Kidney (tissue), 14 donors: Measurements from ENCODE around the gene BSX. TPM values are rescaled to one million over a fixed set of nuclear protein-coding genes. Genes with fewer than 3 reads are reported as not detected.

Source experiments
- DNase-seq, 5 donors: peaks; one replicate each; pipeline ENCODE4 v3.0.0-alpha.2; 2013 to 2020
- FAIRE-seq: peaks from 2 replicates; lab custom pipeline; 2012; peaks lifted over from hg19 to GRCh38; lab: Jason Lieb, UNC
- H3K27ac ChIP-seq, 2 donors: one replicate each; pipeline ENCODE4 v1.7.0; 2013; ENCODE audit warnings: low read depth in 2 of 2, low read length in 2 of 2, inconsistent platforms in 1 of 2
- H3K27me3 ChIP-seq: one replicate; pipeline ENCODE4 v1.7.1; 2013; ENCODE audit warnings: low read length, inconsistent platforms; ENCODE audit not compliant: control insufficient read depth, insufficient read depth
- H3K36me3 ChIP-seq, 3 donors: one replicate each; pipeline versions ENCODE4 v1.7.0 to v1.7.1; 2013; ENCODE audit warnings: low read length in 3 of 3, control low read depth in 1 of 3, inconsistent platforms in 1 of 3; ENCODE audit not compliant: insufficient read depth in 3 of 3, control insufficient read depth in 2 of 3
- H3K4me1 ChIP-seq, 3 donors: one replicate each; pipeline versions ENCODE4 v1.7.0 to v1.7.1; 2013; ENCODE audit warnings: low read length in 3 of 3, inconsistent platforms in 1 of 3, low read depth in 1 of 3; ENCODE audit not compliant: control insufficient read depth in 2 of 3, insufficient read depth in 2 of 3
- H3K4me3 ChIP-seq, 3 donors: one replicate each; pipeline versions ENCODE4 v1.7.0 to v1.8.1; 2013; ENCODE audit warnings: low read length in 3 of 3, control low read depth in 1 of 3, inconsistent platforms in 1 of 3
- H3K9ac ChIP-seq, 3 donors: one replicate each; pipeline versions ENCODE4 v1.7.0 to v1.7.1; 2013; ENCODE audit warnings: low read length in 3 of 3, control low read depth in 1 of 3, inconsistent platforms in 1 of 3
- H3K9me3 ChIP-seq, 3 donors: one replicate each; pipeline versions ENCODE4 v1.7.0 to v1.7.1; 2013; ENCODE audit warnings: low read length in 3 of 3, control low read depth in 1 of 3, inconsistent platforms in 1 of 3; ENCODE audit not compliant: control insufficient read depth in 2 of 3, insufficient read depth in 1 of 3
- intact Hi-C: fragments of 100-400 bp; cut with DNase I; formaldehyde crosslinking; loops from one replicate; pipeline ENCODE4 v1.11.1; 2022
- polyA plus RNA-seq: library from polyadenylated mRNA; stranded (reverse); fragments of 350-450 nt; fragmentation: Illumina TruSeq; extraction: RNeasy Lipid Tissue Mini Kit (QIAGEN cat#74804); gene quantifications from one replicate; pipeline ENCODE4 v1.2.3, GENCODE V29; 2014; ENCODE audit warnings: low read depth, low replicate concordance; ENCODE audit not compliant: insufficient read depth
- total RNA-seq: library from RNA; stranded (reverse); fragmentation: NEBNext Ultra II Directional; extraction: Animal tissue kit (Norgen Biotek cat#: 25700); gene quantifications from one replicate; pipeline ENCODE4 v1.2.1, GENCODE V29; 2021
- TF ChIP-seq, protein P1 (sequence below): IDR thresholded peaks from 3 replicates; pipeline ENCODE4 v1.5.1; 2012; ENCODE audit warnings: mild to moderate bottlenecking, moderate library complexity, borderline replicate concordance; ENCODE audit not compliant: insufficient read depth; ENCODE audit errors: extremely low read depth
- donor health status: control.
- donor health status: control.
- donor health status: control.
- donor health status: control.
- donor health status: control.
- donor health status: DM: yes; HTN: yes; CAD: no.
- donor health status: Normal renal cell carcinoma (clear cell type).

BSX gene
- total and polyA plus RNA-seq, 2 donors from 2014 or later: not detected

DNA sequence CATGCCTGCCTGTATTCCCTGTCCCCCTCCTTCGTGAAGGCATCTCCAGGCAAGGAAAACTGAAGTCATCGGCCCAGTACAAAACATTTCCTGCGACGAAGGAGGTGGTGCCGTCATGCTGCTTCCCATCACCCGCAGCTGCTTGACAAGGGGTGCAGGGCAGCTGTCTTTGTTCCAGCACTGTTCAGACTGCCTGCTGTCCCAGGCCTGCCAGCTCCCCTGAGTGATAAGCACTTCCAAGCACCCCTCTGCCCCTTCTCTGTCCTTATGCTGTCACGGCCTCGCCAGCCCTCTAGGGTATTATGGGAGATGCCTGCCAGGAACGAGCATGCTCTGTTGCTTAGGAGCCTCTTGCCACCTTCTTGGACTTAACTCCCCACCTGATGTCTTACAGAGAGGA lies 37.1 kb upstream of the BSX start:
- intact Hi-C loops: no loop called here
- Histone ChIP-seq H3K27ac (no peak overlapping the region), H3K4me3 (no peak overlapping the region), H3K9ac (no peak overlapping the region), H3K36me3 (no peaks in the 10 kb centered on the region), H3K27me3 (no peaks in the 10 kb centered on the region), H3K4me1 (no peaks in the 10 kb centered on the region), H3K9me3 (no peaks in the 10 kb centered on the region)
- TF ChIP-seq, protein P1, sequence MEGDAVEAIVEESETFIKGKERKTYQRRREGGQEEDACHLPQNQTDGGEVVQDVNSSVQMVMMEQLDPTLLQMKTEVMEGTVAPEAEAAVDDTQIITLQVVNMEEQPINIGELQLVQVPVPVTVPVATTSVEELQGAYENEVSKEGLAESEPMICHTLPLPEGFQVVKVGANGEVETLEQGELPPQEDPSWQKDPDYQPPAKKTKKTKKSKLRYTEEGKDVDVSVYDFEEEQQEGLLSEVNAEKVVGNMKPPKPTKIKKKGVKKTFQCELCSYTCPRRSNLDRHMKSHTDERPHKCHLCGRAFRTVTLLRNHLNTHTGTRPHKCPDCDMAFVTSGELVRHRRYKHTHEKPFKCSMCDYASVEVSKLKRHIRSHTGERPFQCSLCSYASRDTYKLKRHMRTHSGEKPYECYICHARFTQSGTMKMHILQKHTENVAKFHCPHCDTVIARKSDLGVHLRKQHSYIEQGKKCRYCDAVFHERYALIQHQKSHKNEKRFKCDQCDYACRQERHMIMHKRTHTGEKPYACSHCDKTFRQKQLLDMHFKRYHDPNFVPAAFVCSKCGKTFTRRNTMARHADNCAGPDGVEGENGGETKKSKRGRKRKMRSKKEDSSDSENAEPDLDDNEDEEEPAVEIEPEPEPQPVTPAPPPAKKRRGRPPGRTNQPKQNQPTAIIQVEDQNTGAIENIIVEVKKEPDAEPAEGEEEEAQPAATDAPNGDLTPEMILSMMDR: no peak
- FAIRE-seq (no peak), DNase-seq (no peak)

DNA sequence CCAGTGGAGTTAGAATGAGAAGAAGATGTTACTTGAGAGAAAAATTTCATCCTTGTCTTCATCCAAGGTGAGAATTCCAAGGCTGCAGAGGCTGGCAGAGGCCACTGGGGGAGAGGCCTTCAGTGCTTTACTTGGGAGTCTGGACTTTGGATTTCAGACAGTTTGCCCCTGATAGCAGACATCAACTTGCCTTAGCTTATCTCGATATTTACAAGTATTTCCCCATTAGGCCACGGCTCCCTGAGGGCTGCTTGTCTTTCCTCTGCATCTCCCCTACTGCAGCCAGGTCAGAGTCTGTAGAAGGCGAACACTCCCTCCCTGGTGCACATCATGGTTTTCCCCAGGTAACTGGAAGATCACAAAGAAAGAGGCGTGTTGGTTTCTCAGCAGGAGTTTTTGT lies 29.9 kb upstream of the BSX start:
- H3K9ac ChIP-seq: no peak overlapping the region
- TF ChIP-seq, protein P1: no peak
- H3K27ac ChIP-seq: no peak overlapping the region
- H3K36me3 ChIP-seq: no peaks in the 10 kb centered on the region
- DNase-seq (no peak), FAIRE-seq (no peak)
- intact Hi-C loops: no loop called here
- no peaks in the 10 kb centered on the region for H3K4me1 ChIP-seq
- no peaks in the 10 kb centered on the region for H3K9me3 ChIP-seq
- H3K27me3 ChIP-seq: no peaks in the 10 kb centered on the region
- H3K4me3 ChIP-seq: no peak overlapping the region

DNA sequence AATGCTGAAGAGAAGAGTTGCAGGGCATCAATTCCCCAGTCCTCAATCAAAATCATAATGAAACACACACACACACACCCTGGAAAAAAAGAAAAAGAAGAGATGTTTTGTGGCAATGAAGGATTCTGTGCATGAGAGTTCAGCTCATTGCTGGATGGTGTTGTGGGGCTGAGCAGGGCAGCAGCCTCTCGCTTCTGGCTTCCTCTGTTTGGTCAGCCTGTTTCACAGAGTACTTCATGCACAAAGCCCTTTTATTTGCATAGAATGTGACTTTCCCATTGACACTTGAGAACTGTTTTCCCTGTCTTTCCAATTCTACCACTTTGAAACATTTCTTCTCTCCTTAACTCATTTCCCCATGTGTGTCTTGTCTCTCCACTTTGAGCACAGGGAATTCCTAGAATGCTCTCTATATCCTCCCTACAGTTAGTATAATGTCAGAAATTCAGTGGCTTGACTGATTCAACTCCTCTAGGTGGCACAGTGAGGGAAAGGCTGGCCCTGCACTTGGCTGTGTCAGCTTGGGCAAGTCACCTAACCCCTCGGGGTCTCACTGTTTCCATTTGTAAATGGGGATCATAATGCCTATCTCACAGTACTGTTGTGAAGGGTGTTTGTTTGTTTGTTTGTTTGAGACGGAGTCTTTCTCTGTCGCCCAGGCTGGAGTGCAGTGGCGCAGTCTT lies 25.4 kb upstream of the BSX start:
- DNase-seq (no peak), FAIRE-seq (no peak)
- no peak overlapping the region for H3K4me3 ChIP-seq
- H3K4me1 ChIP-seq: no peaks in the 10 kb centered on the region
- no peaks in the 10 kb centered on the region for H3K9me3 ChIP-seq
- H3K9ac ChIP-seq: no peak overlapping the region
- intact Hi-C loops: no loop called here
- no peaks in the 10 kb centered on the region for H3K27me3 ChIP-seq
- H3K36me3 ChIP-seq: no peaks in the 10 kb centered on the region
- TF ChIP-seq, protein P1: no peak
- H3K27ac ChIP-seq: no peak overlapping the region

DNA sequence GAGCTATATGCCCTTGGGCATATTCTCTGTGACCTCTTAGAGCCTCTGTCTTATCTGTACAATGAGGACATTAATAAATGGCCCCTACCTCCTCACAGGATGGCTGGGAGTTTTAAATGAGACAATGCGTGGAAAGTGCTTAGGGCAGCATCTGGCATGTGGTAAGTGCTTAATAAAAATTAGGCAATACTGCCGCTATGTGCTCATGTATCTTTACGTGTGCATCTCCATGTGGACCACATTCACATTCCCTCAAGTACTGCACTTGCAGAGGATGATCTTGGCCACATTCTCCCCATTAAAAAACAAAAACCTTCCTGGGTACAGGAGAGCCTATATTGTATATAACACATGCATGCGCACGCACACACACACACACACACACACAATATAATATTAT lies 19.1 kb upstream of the BSX start:
- Histone ChIP-seq H3K27me3 (no peaks in the 10 kb centered on the region), H3K36me3 (no peaks in the 10 kb centered on the region), H3K9ac (no peak overlapping the region), H3K4me1 (no peaks in the 10 kb centered on the region), H3K9me3 (no peaks in the 10 kb centered on the region), H3K27ac (no peak overlapping the region), H3K4me3 (no peak overlapping the region)
- no peak for FAIRE-seq
- intact Hi-C loops: no loop called here
- no peak for DNase-seq
- TF ChIP-seq, protein P1: no peak
